ENCODE measurements around the gene DCAF11. TPM values are rescaled to one million over a fixed set of nuclear protein-coding genes. Genes with fewer than 3 reads are reported as not detected.

DCAF11 gene
- total and polyA plus RNA-seq, 2 of the 13 experiments (the other 11 are each of a cell fraction or from before 2014, with no cell fraction given), result 150 to 257 TPM

DNA sequence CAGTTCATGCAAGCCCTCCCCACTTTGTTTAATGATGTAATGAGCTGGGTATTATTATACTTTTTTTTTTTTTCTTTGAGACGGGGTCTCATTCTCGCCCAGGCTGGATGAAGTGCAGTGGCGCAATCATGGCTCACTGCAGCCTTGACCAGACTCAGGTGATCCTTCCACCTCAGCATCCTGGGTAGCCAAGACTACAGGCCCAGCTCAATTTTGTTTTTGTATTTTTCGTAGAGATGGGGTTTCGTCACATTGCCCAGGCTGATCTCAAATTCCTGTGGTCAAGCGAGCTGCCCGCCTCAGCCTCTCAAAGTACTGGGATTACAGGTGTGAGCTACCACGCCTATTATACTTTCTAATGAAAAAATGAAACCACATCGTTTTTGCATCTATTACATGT is 4.5 kb upstream of the DCAF11 start:
- Histone ChIP-seq H3K4me2 (ENCODE audit: low read depth, low read length) (peak overlapping the region; percentile 26), H2AFZ (ENCODE audit: low read length) (no peak overlapping the region), H3K9me3 (ENCODE audit: low read length) (no peaks in the 10 kb centered on the region), H3K27ac (ENCODE audit: extremely low read length, insufficient read depth, low read length) (peak overlapping the region; percentile 4), H3K9ac (ENCODE audit: insufficient read depth, low read depth, low read length) (no peak overlapping the region), H4K20me1 (ENCODE audit: insufficient read depth, low read length) (no peaks in the 10 kb centered on the region), H3K27me3 (ENCODE audit: control insufficient read depth in 1 of 2, insufficient read depth in 2 of 2, low read length in 2 of 2) (no peaks in the 10 kb centered on the region; a peak in 1 of 5 replicates), H3K4me1 (ENCODE audit: insufficient read depth, low read length) (peaks cover 63% of the 10 kb centered on the region), H3K79me2 (ENCODE audit: insufficient read depth, low read length) (peaks cover 2% of the 10 kb centered on the region), H3K36me3 (replicated peaks in 1 of 2; ENCODE audit: control insufficient read depth in 1 of 2, insufficient read depth in 2 of 2, low read length in 2 of 2) (no peaks in the 10 kb centered on the region), H3K4me3 (replicated peaks in 1 of 3; ENCODE audit: insufficient read depth in 1 of 3, low read depth in 2 of 3, low read length in 3 of 3) (no peak overlapping the region; a peak in 1 of 6 replicates)
- DNase-seq (ENCODE audit: low spot score) (peak; percentile 68), FAIRE-seq (no peak), ATAC-seq (no peak)
- POLR2A ChIA-PET, result interaction anchor here (0.5 to 11.8 kb wide), 11 partner anchors 15 to 161 kb away, joined by 4 to 594 read pairs (median 9); partner anchors contain the start of genes CHMP4A, EMC9, FITM1 and IRF9
- CTCF ChIA-PET (ENCODE audit: low intra/inter-chr PET ratio, low total read pairs), result interaction anchor here (1.1 to 5.4 kb wide), 4 partner anchors 19 to 96 kb away, joined by 4 to 86 read pairs (median 30); partner anchors contain the start of gene IRF9
- BruUV-seq (replicated peaks), result no TSS peak
- intact Hi-C loops (cut with micrococcal nuclease; ENCODE audit: unreplicated experiment), result loop anchor here (10.0 kb wide), 2 partner anchors 805 to 1015 kb away; partner anchors contain the start of genes ACIN1, BCL2L2, C14orf119 and PPP1R3E
- in situ Hi-C loops (cut with HindIII; ENCODE audit: extremely low pct_ligation_motif_present, low pct_unique_long_range_greater_than_20kb), result loop anchor here (25.0 kb wide), 1 partner anchor 1523 kb away; the partner anchor contains the start of genes ABHD4 and DAD1
- WGBS (ENCODE audit: low lambda C conversion rate), result 38% methylated on average over 9 of the region's 9 CpGs
- TF ChIP-seq, protein P1, sequence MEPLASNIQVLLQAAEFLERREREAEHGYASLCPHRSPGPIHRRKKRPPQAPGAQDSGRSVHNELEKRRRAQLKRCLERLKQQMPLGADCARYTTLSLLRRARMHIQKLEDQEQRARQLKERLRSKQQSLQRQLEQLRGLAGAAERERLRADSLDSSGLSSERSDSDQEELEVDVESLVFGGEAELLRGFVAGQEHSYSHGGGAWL (CRISPR knock-in tag; IDR thresholded peaks at IDR 0.05), result no peak
- TF ChIP-seq RARA (CRISPR knock-in tag; IDR thresholded peaks at IDR 0.05), result 0 out of 2 replicates have a peak, but pooled peaks have one; percentile 19
- no peak for TF ChIP-seq ZNF644 (CRISPR knock-in tag; IDR thresholded peaks at IDR 0.05; ENCODE audit: low read depth)
- no peak for TF ChIP-seq ZNF367 (CRISPR knock-in tag; IDR thresholded peaks at IDR 0.05; ENCODE audit: borderline replicate concordance)
- 0 out of 2 replicates have a peak, but pooled peaks have one; percentile 28 for TF ChIP-seq HMG20B (CRISPR knock-in tag; conservative IDR thresholded peaks at IDR 0.05)
- TF ChIP-seq, protein P2, sequence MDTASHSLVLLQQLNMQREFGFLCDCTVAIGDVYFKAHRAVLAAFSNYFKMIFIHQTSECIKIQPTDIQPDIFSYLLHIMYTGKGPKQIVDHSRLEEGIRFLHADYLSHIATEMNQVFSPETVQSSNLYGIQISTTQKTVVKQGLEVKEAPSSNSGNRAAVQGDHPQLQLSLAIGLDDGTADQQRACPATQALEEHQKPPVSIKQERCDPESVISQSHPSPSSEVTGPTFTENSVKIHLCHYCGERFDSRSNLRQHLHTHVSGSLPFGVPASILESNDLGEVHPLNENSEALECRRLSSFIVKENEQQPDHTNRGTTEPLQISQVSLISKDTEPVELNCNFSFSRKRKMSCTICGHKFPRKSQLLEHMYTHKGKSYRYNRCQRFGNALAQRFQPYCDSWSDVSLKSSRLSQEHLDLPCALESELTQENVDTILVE (CRISPR knock-in tag; IDR thresholded peaks at IDR 0.05), result 0 out of 2 replicates have a peak, but pooled peaks have one; percentile 7
- TF ChIP-seq MTA3 (CRISPR knock-in tag; IDR thresholded peaks at IDR 0.05), result no peak
- TF ChIP-seq SMAD3 (CRISPR knock-in tag; IDR thresholded peaks at IDR 0.05), result no peak
- TF ChIP-seq, protein P3, sequence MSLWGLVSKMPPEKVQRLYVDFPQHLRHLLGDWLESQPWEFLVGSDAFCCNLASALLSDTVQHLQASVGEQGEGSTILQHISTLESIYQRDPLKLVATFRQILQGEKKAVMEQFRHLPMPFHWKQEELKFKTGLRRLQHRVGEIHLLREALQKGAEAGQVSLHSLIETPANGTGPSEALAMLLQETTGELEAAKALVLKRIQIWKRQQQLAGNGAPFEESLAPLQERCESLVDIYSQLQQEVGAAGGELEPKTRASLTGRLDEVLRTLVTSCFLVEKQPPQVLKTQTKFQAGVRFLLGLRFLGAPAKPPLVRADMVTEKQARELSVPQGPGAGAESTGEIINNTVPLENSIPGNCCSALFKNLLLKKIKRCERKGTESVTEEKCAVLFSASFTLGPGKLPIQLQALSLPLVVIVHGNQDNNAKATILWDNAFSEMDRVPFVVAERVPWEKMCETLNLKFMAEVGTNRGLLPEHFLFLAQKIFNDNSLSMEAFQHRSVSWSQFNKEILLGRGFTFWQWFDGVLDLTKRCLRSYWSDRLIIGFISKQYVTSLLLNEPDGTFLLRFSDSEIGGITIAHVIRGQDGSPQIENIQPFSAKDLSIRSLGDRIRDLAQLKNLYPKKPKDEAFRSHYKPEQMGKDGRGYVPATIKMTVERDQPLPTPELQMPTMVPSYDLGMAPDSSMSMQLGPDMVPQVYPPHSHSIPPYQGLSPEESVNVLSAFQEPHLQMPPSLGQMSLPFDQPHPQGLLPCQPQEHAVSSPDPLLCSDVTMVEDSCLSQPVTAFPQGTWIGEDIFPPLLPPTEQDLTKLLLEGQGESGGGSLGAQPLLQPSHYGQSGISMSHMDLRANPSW (CRISPR knock-in tag; IDR thresholded peaks at IDR 0.05; ENCODE audit: borderline replicate concordance), result no peak
- no peak for TF ChIP-seq ZFP36L2 (CRISPR knock-in tag; IDR thresholded peaks at IDR 0.05)
- peak; percentile 42; the same call in 1 of the 2 replicates for TF ChIP-seq SMYD3 (CRISPR knock-in tag; IDR thresholded peaks at IDR 0.05)
- TF ChIP-seq, protein P4, sequence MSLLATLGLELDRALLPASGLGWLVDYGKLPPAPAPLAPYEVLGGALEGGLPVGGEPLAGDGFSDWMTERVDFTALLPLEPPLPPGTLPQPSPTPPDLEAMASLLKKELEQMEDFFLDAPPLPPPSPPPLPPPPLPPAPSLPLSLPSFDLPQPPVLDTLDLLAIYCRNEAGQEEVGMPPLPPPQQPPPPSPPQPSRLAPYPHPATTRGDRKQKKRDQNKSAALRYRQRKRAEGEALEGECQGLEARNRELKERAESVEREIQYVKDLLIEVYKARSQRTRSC (CRISPR knock-in tag; IDR thresholded peaks at IDR 0.05; ENCODE audit: low read depth), result no peak
- TF ChIP-seq LCORL (IDR thresholded peaks at IDR 0.05), result peak; percentile 45; the same call in 1 of the 2 replicates
- peak; percentile 77; the same call in 1 of the 2 replicates for TF ChIP-seq LCORL (CRISPR knock-in tag; IDR thresholded peaks at IDR 0.05)
- TF ChIP-seq PAX8 (CRISPR knock-in tag; IDR thresholded peaks at IDR 0.05; ENCODE audit: borderline replicate concordance), result no peak
- no peak for TF ChIP-seq KDM3A (CRISPR knock-in tag; IDR thresholded peaks at IDR 0.05; ENCODE audit: low read depth)
- TF ChIP-seq GATAD2A (CRISPR knock-in tag; IDR thresholded peaks at IDR 0.05), result peak; percentile 52
- TF ChIP-seq RBAK (CRISPR knock-in tag; IDR thresholded peaks at IDR 0.05), result no peak
- TF ChIP-seq NAIF1 (CRISPR knock-in tag; IDR thresholded peaks at IDR 0.05; ENCODE audit: borderline replicate concordance), result no peak
- TF ChIP-seq ZNF747 (CRISPR knock-in tag; IDR thresholded peaks at IDR 0.05; ENCODE audit: borderline replicate concordance), result no peak
- no peak for TF ChIP-seq RORA (CRISPR knock-in tag; IDR thresholded peaks at IDR 0.05)
- TF ChIP-seq DPF2 (CRISPR knock-in tag; IDR thresholded peaks at IDR 0.05; ENCODE audit: borderline replicate concordance, low read depth), result no peak
